Measurements from ENCODE around the gene CCDC88B. TPM values are rescaled to one million over a fixed set of nuclear protein-coding genes. Genes with fewer than 3 reads are reported as not detected.

The CCDC88B gene
- total and polyA plus RNA-seq, 2 of the 8 experiments (the other 6 are each of a cell fraction or from before 2014, with no cell fraction given): 5.9 to 12.5 TPM

GRCh38 chr11:64303109-64304031 lies 36.6 kb upstream of the CCDC88B start:
- H4K91ac ChIP-seq (replicated peaks; ENCODE audit: insufficient read length, low read length): no peak overlapping the region
- CTCF ChIA-PET (ENCODE audit: partially characterized antibody): interaction anchor here (0.6 to 20.8 kb wide), 25 partner anchors 8 to 683 kb away, joined by 3 to 614 read pairs (median 4); partner anchors contain the start of genes BAD, CCDC88B, FERMT3 and GPR137
- peaks cover 11% of the 10 kb centered on the region; the same call in 1 of the 2 replicates for H3K79me1 ChIP-seq (ENCODE audit: low read depth, low read length)
- no peak overlapping the region for H3K23ac ChIP-seq (ENCODE audit: insufficient read length)
- no peak overlapping the region for H2BK15ac ChIP-seq (ENCODE audit: low read length)
- no peak overlapping the region for H2AK5ac ChIP-seq (ENCODE audit: low read depth, low read length)
- no peaks in the 10 kb centered on the region; a peak in 1 of 8 replicates for H3K36me3 ChIP-seq (ENCODE audit: control insufficient read depth in 2 of 4, insufficient read depth in 4 of 4, low read length in 3 of 4)
- no peak overlapping the region for H2BK5ac ChIP-seq (ENCODE audit: low read depth, low read length)
- peaks cover 15% of the 10 kb centered on the region; the same call in 1 of the 2 replicates for H3K23me2 ChIP-seq (ENCODE audit: low read depth, low read length)
- H3K9ac ChIP-seq (replicated peaks in 1 of 4; ENCODE audit: extremely low read depth in 1 of 4, low read depth in 3 of 4, low read length in 3 of 4): no peak overlapping the region
- TF ChIP-seq TCF12 (IDR thresholded peaks at IDR 0.05; ENCODE audit: low read depth, low read length): no peak
- no peak for TF ChIP-seq MAFK (IDR thresholded peaks at IDR 0.05; ENCODE audit: low read depth, low read length)
- TF ChIP-seq SIRT6 (IDR thresholded peaks at IDR 0.05; ENCODE audit: low read length): no peak
- no peak for TF ChIP-seq SIN3A (conservative IDR thresholded peaks at IDR 0.05 in 1 of 2, IDR thresholded peaks at IDR 0.05 in 1 of 2; ENCODE audit: low read depth in 1 of 2, low read length in 2 of 2)
- no peak for TF ChIP-seq BACH1 (IDR thresholded peaks at IDR 0.05; ENCODE audit: low read length)
- no peak for TF ChIP-seq CTCF (IDR thresholded peaks at IDR 0.05; ENCODE audit: control extremely low read depth in 1 of 3, insufficient read depth in 1 of 3, low read depth in 1 of 3, low read length in 3 of 3)
- TF ChIP-seq HDAC6 (IDR thresholded peaks at IDR 0.05; ENCODE audit: low read depth, low read length): no peak
- no peak overlapping the region for H2BK20ac ChIP-seq (ENCODE audit: low read length)
- no peak overlapping the region; the same call in 1 of the 2 replicates for H3K18ac ChIP-seq (ENCODE audit: extremely low read depth, low read length)
- peaks cover 3 to 22% (median 19%) of the 10 kb centered on the region in 4 experiments; a peak in 6 of 7 replicates for H3K4me1 ChIP-seq (replicated peaks in 1 of 4; ENCODE audit: control insufficient read depth in 3 of 4, insufficient read depth in 4 of 4, low read length in 3 of 4)
- POLR2A ChIA-PET (ENCODE audit: partially characterized antibody): interaction anchor here (0.9 to 5.6 kb wide), 21 partner anchors 10 to 384 kb away, joined by 3 to 57 read pairs (median 6); partner anchors contain the start of genes BAD, FERMT3, GPR137 and PLCB3
- no peak overlapping the region for H4K8ac ChIP-seq (ENCODE audit: extremely low read depth, insufficient read depth, low read length)
- 0 out of 8 replicates have a peak overlapping the region, but pooled peaks of 2 of the 4 experiments have one; percentile 57 to 59 for H3K4me3 ChIP-seq (ENCODE audit: extremely low read depth in 1 of 4, insufficient read depth in 2 of 4, low read depth in 3 of 4, low read length in 4 of 4)
- H4K5ac ChIP-seq (ENCODE audit: insufficient read length, low read depth, low read length): no peak overlapping the region
- no peak for DNase-seq (ENCODE audit: low read depth in 1 of 2, low spot score in 2 of 2)
- H3K79me2 ChIP-seq (ENCODE audit: control insufficient read depth in 1 of 2, insufficient read depth in 2 of 2, low read length in 2 of 2): peaks cover 0 to 17% of the 10 kb centered on the region in 2 experiments; a peak in 2 of 4 replicates
- peaks cover 20 to 41% (median 29%) of the 10 kb centered on the region in 4 experiments for H3K27me3 ChIP-seq (replicated peaks in 1 of 4; ENCODE audit: control insufficient read depth in 3 of 4, extremely low read depth in 1 of 4, insufficient read depth in 3 of 4, low read length in 3 of 4)
- no peak overlapping the region for H3K4ac ChIP-seq (replicated peaks; ENCODE audit: insufficient read length, low read depth, low read length)
- no peaks in the 10 kb centered on the region; a peak in 1 of 4 replicates for H3K9me3 ChIP-seq (ENCODE audit: insufficient read depth in 2 of 2, low read depth in 1 of 2, low read length in 1 of 2)
- H3K14ac ChIP-seq (ENCODE audit: insufficient read length): no peak overlapping the region
- no peak overlapping the region for H2AFZ ChIP-seq (ENCODE audit: low read length)
- H2BK120ac ChIP-seq (replicated peaks; ENCODE audit: low read depth, low read length): no peak overlapping the region
- 89% methylated on average over 13 of the region's 13 CpGs; no CpG with 5 or more reads in 1 of the 2 experiments for WGBS, 2 experiments (ENCODE audit: extremely low coverage in 1 of 2, insufficient coverage in 1 of 2, insufficient read length in 1 of 2, insufficient replicate concordance in 2 of 2, low coverage in 1 of 2, low lambda C conversion rate in 2 of 2, missing lambda C conversion rate in 1 of 2)
- H3K4me2 ChIP-seq (ENCODE audit: insufficient read depth in 1 of 2, low read depth in 2 of 2, low read length in 2 of 2): peak overlapping the region in 1 of 2 experiments; percentile 38; a peak in 2 of 4 replicates
- peaks cover 2 to 3% of the 10 kb centered on the region in 2 experiments for H4K20me1 ChIP-seq (replicated peaks in 1 of 2; ENCODE audit: control insufficient read depth in 1 of 2, insufficient read depth in 2 of 2, low read length in 2 of 2)
- H3K27ac ChIP-seq (ENCODE audit: low read depth, low read length): no peak overlapping the region
- H2BK12ac ChIP-seq (ENCODE audit: low read depth, low read length): no peak overlapping the region
- FAIRE-seq: no peak
- no peak overlapping the region for H3K56ac ChIP-seq (replicated peaks; ENCODE audit: insufficient read length, low read depth, low read length)

All from H1 (cell line).